HEK293 (cell line): ENCODE results near the gene ENOX2.
A peak's percentile ranks its signal among the peaks of the same experiment; 100 is the strongest.

Source experiments
- CTCF ChIA-PET: fragments of 350-600 bp; formaldehyde crosslinking; extraction: SDS; loops from one replicate; lab custom pipeline; 2021; ENCODE audit warnings: antibody characterized with exemption; lab: Yijun Ruan, JAX
- POLR2A ChIA-PET: fragments of 300-600 bp; formaldehyde crosslinking; extraction: SDS; loops from one replicate; lab custom pipeline; 2020; ENCODE audit warnings: antibody characterized with exemption, inconsistent platforms; lab: Yijun Ruan, JAX
- H3K27ac ChIP-seq: fragments of 200-500 bp; sonication (Bioruptor generic); 2 replicates; pipeline ENCODE4 v1.5.1; 2014; ENCODE audit warnings: low read depth, low read length, control low read depth, inconsistent platforms; ENCODE audit errors: extremely low read depth
- H3K36me3 ChIP-seq, 2 experiments: fragments of 200-500 bp in 1 of 2; sonication (Bioruptor generic) in 1 of 2; 1 replicate in 1 of 2; 2 replicates in 1 of 2; pipeline ENCODE4 v1.5.1; 2014 to 2017; ENCODE audit warnings: inconsistent platforms in 2 of 2, low read length in 2 of 2; ENCODE audit not compliant: control insufficient read depth in 2 of 2, insufficient read depth in 1 of 2
- H3K4me1 ChIP-seq: fragments of 200-500 bp; sonication (Bioruptor generic); 2 replicates; pipeline ENCODE4 v1.5.1; 2014; ENCODE audit warnings: mild to moderate bottlenecking, low read length, inconsistent platforms; ENCODE audit not compliant: control insufficient read depth, insufficient read depth
- H3K4me3 ChIP-seq: 2 replicates; pipeline ENCODE4 v1.5.1; 2011; ENCODE audit warnings: low read depth, mild to moderate bottlenecking, control low read depth, low read length, moderate library complexity
- H3K9me3 ChIP-seq: fragments of 200-500 bp; sonication (Bioruptor generic); 2 replicates; pipeline ENCODE4 v1.5.1; 2014; ENCODE audit warnings: low read depth, low read length, inconsistent platforms; ENCODE audit not compliant: control insufficient read depth, insufficient read depth
- CTCF ChIP-seq: fragments of 450-650 bp; formaldehyde crosslinking; IDR thresholded peaks from 2 replicates; pipeline ENCODE4 v1.5.1; 2016; ENCODE audit warnings: missing biosample characterization, missing genetic modification characterization
- MZF1 ChIP-seq: fragments of 450-650 bp; formaldehyde crosslinking; IDR thresholded peaks from 2 replicates; pipeline ENCODE4 v1.5.1; 2017; ENCODE audit warnings: missing biosample characterization, missing genetic modification characterization, borderline replicate concordance
- PATZ1 ChIP-seq: fragments of 450-650 bp; formaldehyde crosslinking; IDR thresholded peaks from 2 replicates; pipeline ENCODE4 v1.5.1; 2016; ENCODE audit warnings: missing biosample characterization, missing genetic modification characterization
- PBX3 ChIP-seq: sonication (generic); formaldehyde crosslinking; IDR thresholded peaks from 2 replicates; pipeline ENCODE4 v1.8.1; 2022; ENCODE audit warnings: mild to moderate bottlenecking, moderate library complexity, missing genetic modification reagents
- ZBTB6 ChIP-seq: fragments of 450-650 bp; formaldehyde crosslinking; IDR thresholded peaks from 2 replicates; pipeline ENCODE4 v1.5.1; 2017; ENCODE audit warnings: missing biosample characterization, missing genetic modification characterization
- ZNF112 ChIP-seq: fragments of 450-650 bp; formaldehyde crosslinking; IDR thresholded peaks from 2 replicates; pipeline ENCODE4 v1.5.0; 2017; ENCODE audit warnings: missing biosample characterization, missing genetic modification characterization
- ZNF121 ChIP-seq: fragments of 450-650 bp; formaldehyde crosslinking; IDR thresholded peaks from 2 replicates; pipeline ENCODE4 v1.5.1; 2016; ENCODE audit warnings: missing biosample characterization, missing genetic modification characterization
- ZNF2 ChIP-seq: fragments of 450-650 bp; formaldehyde crosslinking; IDR thresholded peaks from 2 replicates; pipeline ENCODE4 v1.5.1; 2016; ENCODE audit warnings: missing biosample characterization, missing genetic modification characterization
- ZNF214 ChIP-seq: fragments of 450-650 bp; formaldehyde crosslinking; IDR thresholded peaks from 2 replicates; pipeline ENCODE4 v1.5.1; 2017; ENCODE audit warnings: missing biosample characterization, mild to moderate bottlenecking, missing genetic modification characterization, borderline replicate concordance
- ZNF266 ChIP-seq: fragments of 450-650 bp; formaldehyde crosslinking; IDR thresholded peaks from 2 replicates; pipeline ENCODE4 v1.5.1; 2016; ENCODE audit warnings: missing biosample characterization, missing genetic modification characterization, low read depth
- ZNF366 ChIP-seq: fragments of 450-650 bp; formaldehyde crosslinking; conservative IDR thresholded peaks from 2 replicates; pipeline ENCODE4 v1.5.1; 2016; ENCODE audit warnings: missing biosample characterization, missing genetic modification characterization
- ZNF37A ChIP-seq: fragments of 450-650 bp; IDR thresholded peaks from 2 replicates; pipeline ENCODE4 v1.5.1; 2018; ENCODE audit warnings: missing biosample characterization, missing genetic modification characterization
- ZNF426 ChIP-seq: fragments of 450-650 bp; formaldehyde crosslinking; IDR thresholded peaks from 2 replicates; pipeline ENCODE4 v1.5.1; 2017; ENCODE audit warnings: missing biosample characterization, missing genetic modification characterization, mild to moderate bottlenecking, inconsistent platforms, moderate library complexity
- ZNF514 ChIP-seq: fragments of 450-650 bp; formaldehyde crosslinking; IDR thresholded peaks from 2 replicates; pipeline ENCODE4 v1.5.1; 2016; ENCODE audit warnings: missing biosample characterization, missing genetic modification characterization
- ZNF654 ChIP-seq: fragments of 450-650 bp; formaldehyde crosslinking; IDR thresholded peaks from 2 replicates; pipeline ENCODE4 v1.5.1; 2016; ENCODE audit warnings: low read depth, missing biosample characterization, missing genetic modification characterization
- ZNF660 ChIP-seq: fragments of 450-650 bp; IDR thresholded peaks from 2 replicates; pipeline ENCODE4 v1.5.1; 2018; ENCODE audit warnings: missing biosample characterization, mild to moderate bottlenecking, missing genetic modification characterization
- ZNF692 ChIP-seq: fragments of 450-650 bp; formaldehyde crosslinking; IDR thresholded peaks from 2 replicates; pipeline ENCODE4 v1.5.1; 2016; ENCODE audit warnings: missing biosample characterization, missing genetic modification characterization
- ZSCAN4 ChIP-seq: fragments of 450-650 bp; formaldehyde crosslinking; IDR thresholded peaks from 2 replicates; pipeline ENCODE4 v1.5.1; 2017; ENCODE audit warnings: missing biosample characterization, missing genetic modification characterization

Gene ENOX2

GRCh38 chrX:130916636-130917422 is 13.8 kb upstream of the ENOX2 start:
- CTCF ChIA-PET = interaction anchor here (0.5 to 7.0 kb wide), 42 partner anchors 8 to 1362 kb away, joined by 3 to 69 read pairs (median 4); partner anchors contain the start of gene ENOX2
- TF ChIP-seq CTCF (tag by site-specific recombination) (peak; percentile 73), ZNF121 (tag by site-specific recombination) (peak; percentile 100), ZNF692 (no peak; the same call in 1 of the 2 replicates), PATZ1 (tag by site-specific recombination) (no peak), ZNF514 (tag by site-specific recombination) (no peak), ZNF366 (tag by site-specific recombination) (peak; percentile 57), ZNF2 (tag by site-specific recombination) (0 out of 2 replicates have a peak, but pooled peaks have one; percentile 61), PBX3 (CRISPR knock-in tag) (no peak), ZSCAN4 (tag by site-specific recombination) (no peak), ZNF654 (peak; percentile 99)
- H3K4me3 ChIP-seq = no peak overlapping the region
- no peak overlapping the region for H3K27ac ChIP-seq
- H3K4me1 ChIP-seq = no peaks in the 10 kb centered on the region
- H3K9me3 ChIP-seq = no peaks in the 10 kb centered on the region
- POLR2A ChIA-PET = interaction anchor here (1.2 kb wide), 1 partner anchor 341 kb away, joined by 6 read pairs; no protein-coding TSS in a partner anchor
- H3K36me3 ChIP-seq = no peaks in the 10 kb centered on the region

GRCh38 chrX:130915302-130915701 is 12.3 kb upstream of the ENOX2 start:
- Histone ChIP-seq H3K9me3 (no peaks in the 10 kb centered on the region), H3K4me3 (no peak overlapping the region), H3K36me3 (no peaks in the 10 kb centered on the region), H3K27ac (no peak overlapping the region), H3K4me1 (no peaks in the 10 kb centered on the region)
- ChIA-PET CTCF (interaction anchor here (0.5 to 7.0 kb wide), 12 partner anchors 9 to 585 kb away, joined by 3 to 69 read pairs (median 4); no protein-coding TSS in a partner anchor), POLR2A (no interaction called here)
- TF ChIP-seq PBX3 (CRISPR knock-in tag) (no peak), ZNF121 (tag by site-specific recombination) (no peak), ZNF266 (tag by site-specific recombination) (no peak), MZF1 (no peak), ZNF112 (tag by site-specific recombination) (no peak), ZBTB6 (no peak), ZNF660 (tag by site-specific recombination) (no peak), ZNF37A (tag by site-specific recombination) (no peak), ZNF214 (tag by site-specific recombination) (no peak), ZNF426 (tag by site-specific recombination) (no peak)
